Measurements from ENCODE around the gene GBP2.

Gene GBP2

DNA sequence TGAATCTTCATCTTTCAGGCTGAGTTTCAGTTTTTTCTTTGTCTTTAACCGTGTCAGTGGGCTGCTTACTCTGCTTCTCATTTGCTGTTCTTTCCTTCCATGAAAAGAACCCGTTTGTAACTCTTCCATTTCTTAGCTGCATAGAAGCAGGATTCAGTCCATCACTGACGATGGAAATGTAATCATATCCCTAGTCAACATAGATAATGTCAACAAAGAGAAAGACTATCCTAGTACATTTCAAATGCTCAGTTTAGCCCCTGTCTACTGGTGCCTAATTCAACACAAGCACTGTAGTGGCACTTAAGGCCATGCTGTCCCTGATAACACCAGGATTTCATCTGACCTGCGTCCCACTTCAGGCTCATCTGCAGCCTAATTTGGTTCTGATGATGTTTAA, 61.3 kb downstream of the GBP2 start:
- DNase-seq = no peak

- DNase-seq = no peak
These were observed 62.8 kb downstream of the GBP2 start for GRCh38 chr1:89063094-89063493.

GRCh38 chr1:89060091-89060490, 65.8 kb downstream of the GBP2 start:
- no peak for DNase-seq
